DMS79 (cell line): Measurements from ENCODE around the gene IFI30.

ENCODE experiments used
- DNase-seq: peaks from one replicate; lab custom pipeline; 2025; lab: John Stamatoyannopoulos, UW

IFI30 gene

DNA sequence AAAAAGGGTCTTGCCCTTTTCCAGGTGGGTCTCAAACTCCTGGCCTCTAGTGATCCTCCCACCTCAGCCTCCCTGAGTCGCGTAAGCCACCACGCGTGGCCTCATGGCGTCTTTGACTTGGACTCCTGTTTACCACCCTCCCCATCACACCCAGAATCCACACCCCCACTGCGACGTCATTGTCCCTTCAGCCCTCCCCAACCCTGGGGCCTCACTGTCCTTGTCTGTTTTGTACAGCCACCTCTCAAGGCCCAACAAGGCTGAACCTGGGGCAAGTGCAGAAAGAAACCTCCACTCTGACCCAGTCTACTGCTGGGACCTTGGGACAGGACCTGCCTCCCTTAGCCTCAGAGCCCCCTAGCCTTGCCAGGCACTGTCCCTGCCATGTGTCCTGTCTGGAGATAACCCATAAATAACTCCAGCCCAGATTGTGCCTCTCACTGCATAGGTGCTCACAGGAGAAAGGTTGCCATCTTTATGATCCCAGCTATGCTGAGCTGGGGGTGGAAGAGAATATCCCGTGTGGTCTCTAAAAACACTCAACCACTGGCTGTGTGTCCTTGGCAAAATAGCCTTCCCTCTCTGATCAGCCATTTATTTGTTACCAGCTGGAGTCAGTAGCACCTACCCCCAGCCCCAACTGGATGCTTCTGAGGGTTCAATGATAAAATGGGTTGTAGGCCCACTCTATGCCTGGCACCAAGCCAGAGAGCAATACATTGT lies 1.8 kb upstream of the IFI30 start:
- no peak for DNase-seq

DNA sequence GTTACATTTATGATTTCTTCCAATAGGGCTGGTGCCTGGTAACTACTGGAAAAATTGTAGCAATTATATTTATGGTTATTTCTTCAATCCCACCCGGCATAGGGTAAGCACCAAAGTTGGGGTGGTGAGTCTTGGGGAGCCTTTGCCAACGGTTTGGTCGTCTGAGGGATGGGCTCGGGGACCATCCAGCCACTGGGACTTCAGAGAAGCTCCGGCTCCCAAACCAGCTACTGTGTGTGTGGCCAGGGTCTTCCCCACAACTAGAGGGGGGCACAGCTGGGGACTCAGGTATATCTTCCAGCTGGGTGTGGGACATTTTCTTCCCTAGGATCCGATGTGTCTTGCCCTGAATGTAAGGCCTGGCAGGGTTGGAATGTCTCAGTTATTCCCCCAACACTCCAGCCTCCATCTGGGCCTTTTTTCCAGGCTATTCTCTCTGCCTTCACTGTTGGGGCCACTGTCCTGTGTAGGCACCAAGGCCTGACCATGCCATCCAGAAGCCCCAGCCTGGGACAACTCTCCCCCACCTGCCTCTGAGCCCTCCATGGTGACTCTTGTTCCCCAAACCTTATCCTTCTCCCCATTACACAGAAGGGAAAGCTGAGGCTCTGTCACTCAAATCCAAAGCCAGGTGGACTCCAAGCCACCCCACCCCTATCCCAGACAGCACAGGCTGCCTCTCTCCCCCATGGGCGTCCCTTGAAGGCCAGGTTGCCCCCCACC lies 1.1 kb upstream of the IFI30 start:
- no peak for DNase-seq

DNA sequence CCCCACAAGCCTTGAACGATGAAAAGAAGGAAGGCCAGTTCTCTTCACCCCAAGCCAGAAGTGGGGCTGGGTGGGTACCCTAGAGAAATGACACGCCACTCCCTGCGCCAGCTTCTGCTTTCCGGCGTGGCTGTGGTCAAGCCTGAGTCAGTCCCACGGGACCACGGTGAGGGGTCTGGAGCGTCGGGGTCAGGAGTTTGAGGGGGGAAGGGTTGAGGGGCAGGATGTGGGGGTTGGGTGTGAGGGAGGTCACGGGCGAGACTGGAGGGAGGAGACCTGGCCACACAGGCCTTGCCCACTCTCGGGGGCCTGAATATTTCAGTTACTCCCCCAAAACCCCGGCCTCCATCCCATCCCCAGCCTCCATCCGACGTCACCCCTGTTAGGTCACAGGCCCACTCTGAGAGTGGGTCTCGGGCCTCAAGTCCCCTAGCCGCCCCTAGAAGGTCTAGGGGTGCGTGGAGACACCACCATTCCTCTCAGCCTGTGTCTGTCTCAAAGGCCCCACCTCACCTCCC lies 500 bp upstream of the IFI30 start:
- no peak for DNase-seq

DNA sequence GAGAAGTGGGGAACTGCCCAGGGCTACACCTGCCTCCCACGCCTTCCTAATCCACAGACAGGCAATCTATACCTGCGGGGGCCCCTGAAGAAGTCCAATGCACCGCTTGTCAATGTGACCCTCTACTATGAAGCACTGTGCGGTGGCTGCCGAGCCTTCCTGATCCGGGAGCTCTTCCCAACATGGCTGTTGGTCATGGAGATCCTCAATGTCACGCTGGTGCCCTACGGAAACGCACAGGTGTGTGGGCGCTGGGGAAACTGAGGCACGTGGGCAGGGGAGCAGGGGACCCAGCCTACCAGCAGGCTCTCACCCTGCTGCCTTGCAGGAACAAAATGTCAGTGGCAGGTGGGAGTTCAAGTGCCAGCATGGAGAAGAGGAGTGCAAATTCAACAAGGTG lies 1.4 kb downstream of the IFI30 start:
- DNase-seq, result no peak

DNA sequence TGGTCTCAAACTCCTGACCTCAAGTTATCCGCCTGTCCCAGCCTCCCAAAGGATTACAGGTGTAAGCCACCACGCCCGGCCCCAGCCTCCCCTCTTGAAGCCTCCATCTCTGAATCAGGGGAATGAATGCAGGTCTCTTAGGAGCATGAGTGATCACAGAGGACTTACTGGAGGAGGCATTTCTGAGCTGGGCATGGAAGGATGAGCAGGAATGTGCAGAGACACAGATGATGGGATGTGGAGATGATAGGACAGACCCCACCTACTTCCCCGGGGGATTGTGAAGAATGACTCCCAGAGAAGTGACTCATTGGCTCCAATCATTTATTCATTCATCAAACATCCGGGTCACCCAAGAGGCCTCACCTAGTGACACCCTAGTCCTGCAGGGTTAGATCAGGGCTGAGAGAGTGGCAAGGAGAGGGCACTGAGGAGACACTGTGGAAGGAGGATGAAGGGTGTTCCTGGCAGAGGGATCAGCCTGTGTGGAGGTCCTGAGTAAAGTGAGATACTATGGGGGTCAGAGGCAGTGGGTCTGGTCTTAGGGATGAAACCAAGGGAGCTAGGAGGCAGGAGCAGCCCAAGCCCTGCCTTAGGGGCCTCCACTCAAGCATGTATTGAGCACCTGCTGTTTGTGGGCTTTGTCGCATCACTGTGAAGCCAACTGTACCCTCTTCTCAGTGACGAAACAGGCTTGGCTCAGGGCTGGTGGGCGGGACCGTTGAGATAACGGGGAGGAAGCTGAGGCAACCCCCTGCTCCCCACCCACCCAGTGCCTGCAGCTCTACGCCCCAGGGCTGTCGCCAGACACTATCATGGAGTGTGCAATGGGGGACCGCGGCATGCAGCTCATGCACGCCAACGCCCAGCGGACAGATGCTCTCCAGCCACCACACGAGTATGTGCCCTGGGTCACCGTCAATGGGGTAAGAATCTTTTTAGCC lies 3.0 kb downstream of the IFI30 start:
- DNase-seq, result no peak

DNA sequence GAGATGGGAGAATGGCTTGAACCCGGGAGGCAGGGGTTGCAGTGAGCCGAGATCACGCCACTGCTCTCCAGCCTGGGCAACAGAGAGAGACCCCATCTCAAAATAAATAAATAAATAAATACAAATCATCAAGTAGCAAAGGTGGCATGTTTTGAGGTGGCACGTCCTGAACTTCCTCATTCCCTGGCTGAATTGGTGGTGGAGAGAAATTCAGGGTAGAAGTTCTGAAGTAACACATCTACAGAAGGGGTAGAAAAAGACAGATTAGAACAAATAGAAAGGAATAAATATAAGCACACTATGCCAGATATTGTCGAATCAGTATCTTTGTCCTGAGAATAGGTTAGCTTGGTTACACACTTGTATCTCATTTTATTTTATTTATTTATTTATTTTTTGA lies 6.3 kb downstream of the IFI30 start:
- DNase-seq, result no peak

DNA sequence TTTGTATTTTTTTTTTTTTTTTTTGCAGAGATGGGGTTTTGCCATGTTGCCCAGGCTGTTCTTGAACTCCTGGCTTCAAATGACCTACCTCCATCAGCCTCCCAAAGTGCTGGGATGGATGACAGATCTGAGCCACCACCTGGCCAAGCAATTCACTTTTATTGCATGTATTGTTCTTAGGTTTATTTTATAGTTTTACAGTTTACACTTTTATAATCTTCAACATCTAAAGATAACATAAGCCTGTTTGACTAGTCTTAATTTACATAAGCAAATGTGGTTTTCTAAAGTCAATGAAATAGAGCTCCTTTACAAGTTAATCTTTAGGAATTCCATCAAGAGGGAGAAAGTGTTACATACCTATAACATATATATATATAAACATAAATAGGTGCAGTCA lies 9.9 kb downstream of the IFI30 start:
- no peak for DNase-seq

DNA sequence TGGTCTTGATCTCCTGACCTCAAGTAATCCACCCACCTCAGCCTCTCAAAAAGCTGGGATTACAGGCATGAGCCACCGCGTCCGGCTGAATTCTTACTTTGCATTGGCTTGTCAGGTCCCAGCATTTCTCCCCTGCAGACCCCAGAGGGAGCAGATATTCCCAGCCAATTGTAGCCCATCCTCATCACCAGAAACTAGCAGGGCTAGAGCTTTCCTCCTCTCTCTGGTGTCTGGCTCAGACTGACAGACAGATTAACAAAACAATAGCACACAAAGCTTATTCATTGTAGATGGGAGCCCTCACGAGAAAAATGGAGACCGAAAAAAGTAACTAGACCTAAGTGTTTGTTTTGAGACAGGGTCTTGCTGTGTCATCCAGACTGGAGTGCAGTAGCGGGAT lies 11.9 kb downstream of the IFI30 start:
- DNase-seq, result no peak

DNA sequence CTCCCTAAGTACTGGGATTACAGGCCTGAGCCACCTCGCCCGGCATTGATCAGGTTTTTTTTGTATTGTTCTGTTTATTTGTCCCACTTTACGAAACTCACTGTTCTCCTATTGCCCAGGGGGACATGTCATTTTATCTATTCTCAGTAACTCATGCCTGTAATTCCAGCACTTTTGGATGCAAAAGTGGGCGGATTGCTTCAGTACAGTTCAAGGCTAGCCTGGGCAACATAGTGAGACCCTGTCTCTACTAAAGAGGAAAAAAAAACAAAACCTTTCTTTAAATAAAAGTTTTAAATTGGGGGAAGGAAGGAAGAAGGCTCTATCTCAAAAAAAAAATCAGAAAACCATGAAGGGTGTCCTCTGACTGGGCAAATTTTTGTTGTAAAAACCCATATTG lies 16.7 kb downstream of the IFI30 start:
- DNase-seq, result no peak

DNA sequence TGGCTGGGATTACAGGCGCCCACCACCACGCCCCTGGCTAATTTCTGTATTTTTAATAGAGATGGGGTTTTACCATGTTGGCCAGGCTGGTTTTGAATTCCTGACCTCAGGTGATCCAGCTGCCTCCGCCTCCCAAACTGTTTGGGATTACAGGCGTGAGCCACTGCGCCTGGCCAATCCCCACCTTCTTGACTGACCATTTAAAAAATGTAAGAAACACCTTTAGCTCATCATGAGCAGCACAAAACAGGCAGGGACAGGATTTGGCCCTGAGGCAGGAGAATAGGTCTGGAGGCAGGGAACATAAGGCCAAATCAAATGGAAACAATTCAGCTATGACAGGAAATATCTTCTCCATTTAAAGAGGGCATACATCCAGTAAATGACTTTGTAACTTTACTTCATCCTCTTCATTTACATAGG lies 18.0 kb downstream of the IFI30 start:
- DNase-seq, result no peak

DNA sequence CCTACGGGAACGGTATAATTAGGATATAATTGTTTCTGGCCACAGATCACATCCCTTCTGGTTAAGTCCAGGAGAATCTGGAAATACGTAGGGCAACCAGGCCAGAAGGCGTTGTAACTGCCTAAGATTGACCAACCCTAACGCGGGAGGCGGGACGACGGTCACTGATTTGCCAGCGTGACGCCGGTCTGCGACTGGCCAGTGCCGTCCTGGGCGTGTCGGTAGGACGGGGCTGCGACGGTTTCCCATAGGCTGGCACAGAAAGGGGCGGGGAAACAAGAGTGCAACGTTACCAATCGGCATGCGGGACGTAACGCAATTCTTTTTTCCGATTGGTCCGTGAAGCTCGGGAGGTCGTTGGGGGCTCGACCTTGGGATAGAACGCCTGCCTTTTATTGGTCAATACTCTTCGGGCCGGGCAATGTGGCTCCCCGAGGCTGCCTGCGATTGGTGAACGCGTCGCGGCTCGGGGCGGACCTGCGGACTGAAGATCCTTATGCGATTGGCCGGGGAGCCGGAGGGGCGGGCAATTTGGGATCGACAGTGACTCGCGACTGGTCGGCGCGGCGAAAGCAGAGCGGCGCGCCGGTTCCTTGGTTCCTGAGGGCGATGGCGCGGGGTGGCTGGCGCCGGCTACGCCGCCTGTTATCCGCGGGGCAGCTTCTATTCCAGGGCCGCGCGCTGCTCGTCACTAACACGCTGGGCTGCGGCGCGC lies 19.2 kb downstream of the IFI30 start, which contains the start of gene MPV17L2:
MPV17L2 (plus strand) TSS at position 546 of the 715 bp plus-strand sequence; CDS start at position 610, 64 bp downstream.
- DNase-seq, result peak; percentile 100

DNA sequence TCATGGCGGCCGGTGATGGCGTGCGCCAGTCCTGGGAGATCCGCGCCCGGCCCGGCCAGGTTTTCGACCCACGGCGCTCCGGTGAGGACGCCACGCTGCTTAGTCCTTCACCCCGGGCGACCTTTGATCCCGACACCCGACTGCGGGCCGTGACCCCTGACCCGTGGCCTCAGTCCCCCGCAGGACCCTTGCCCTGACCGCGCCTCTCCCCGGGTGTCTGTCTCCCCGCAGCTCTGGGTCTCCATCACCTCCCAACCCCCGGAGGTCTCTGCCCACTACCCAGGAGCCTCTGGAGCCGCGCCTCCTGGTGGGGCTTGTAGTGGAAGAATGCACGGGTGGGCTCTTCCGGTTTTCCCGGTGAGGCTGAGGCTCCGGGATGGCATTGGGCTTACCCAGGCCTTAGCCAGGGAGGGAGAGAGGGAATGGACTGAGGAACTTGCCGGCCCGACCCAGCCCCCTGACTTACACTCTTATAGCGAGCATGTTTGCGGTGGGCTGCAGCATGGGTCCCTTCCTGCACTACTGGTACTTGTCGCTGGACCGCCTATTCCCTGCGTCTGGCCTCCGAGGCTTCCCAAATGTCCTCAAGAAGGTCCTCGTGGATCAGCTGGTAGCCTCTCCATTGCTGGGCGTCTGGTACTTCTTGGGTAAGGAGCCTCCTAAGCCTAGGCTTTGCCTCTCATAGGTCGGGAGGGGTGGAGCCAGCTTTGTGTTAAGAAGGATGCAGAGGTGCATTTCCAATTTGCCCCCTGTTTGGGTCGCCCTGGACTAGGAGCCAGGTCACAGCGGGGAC lies 20.0 kb downstream of the IFI30 start:
- DNase-seq, result no peak

DNA sequence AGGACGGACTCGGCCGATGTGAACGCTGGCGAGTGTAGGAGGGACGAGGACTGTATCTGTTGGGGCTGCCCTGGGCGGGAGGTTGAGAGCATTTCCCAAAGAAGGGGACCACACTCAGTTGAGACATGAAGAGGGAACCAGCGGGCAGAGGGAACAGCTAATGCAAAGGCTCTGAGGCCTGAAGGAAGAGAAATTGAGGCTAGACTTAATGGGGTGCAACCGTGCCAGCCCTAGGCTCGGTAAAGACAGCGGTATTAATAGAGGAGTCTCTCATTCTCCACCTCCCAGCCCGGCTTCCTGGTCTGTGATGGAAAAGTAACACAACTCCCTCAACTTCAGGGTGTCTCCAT lies 20.5 kb downstream of the IFI30 start:
- DNase-seq, result no peak

DNA sequence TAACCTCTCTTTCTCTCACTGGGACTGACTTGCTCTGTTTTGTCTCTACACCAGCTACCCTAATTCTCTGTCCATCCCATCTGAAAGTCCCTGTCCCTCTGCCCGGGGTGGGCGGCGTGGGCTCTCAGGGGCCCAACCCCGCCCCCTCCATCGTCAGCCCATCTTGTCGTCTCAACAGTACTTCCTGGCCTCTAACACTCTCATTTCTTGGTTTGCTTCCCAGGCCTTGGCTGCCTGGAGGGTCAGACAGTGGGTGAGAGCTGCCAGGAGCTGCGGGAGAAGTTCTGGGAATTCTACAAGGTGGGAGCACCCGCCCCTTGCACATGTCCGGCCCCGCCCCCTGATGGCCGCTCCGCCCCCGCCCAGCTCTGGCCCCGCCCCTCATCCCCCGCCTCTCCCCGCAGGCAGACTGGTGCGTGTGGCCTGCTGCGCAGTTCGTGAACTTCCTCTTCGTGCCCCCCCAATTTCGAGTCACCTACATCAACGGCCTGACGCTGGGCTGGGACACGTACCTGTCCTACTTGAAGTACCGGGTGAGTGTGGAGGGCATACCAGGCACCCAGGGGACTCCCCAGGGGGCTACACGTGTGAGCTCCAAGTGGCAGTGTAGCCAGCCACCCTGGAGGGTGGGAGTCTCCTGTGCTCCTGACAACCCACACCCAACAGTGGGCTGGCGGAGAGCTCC lies 21.1 kb downstream of the IFI30 start:
- no peak for DNase-seq

DNA sequence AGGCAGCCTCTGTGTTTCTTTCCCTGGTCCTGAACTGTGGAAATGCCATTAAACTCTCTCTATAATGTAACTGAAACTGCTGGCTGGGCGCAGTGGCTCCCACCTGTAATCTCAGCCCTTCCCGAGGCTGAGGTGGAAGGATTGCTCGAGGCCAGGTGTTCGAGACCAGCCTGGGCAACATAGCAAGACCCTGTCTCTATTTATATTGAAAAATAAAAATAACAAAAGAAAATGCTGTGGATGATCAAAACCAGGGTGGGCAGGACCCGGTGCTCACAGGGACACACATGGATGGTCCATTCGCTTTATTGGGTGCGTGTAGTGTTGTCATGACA lies 22.9 kb downstream of the IFI30 start:
- DNase-seq, result no peak

DNA sequence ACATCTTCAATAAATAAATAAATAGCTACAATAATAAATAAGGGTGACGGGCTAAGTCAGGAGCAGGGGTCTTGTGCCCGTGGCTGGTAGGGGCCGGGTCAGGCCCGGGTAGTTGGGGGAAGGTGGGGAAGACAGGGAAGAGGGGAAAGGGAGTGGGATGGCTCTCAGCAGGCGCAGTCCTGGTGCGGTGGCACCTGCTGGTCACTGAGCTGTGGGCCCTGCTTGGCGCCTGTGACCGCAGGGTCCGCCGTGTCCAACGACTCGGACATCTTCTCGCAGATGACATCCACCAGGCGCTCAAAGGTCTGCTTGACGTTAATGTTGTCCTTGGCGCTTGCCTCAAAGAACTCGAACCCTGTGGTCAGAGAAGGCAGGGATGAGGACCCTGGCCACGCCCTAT lies 23.7 kb downstream of the IFI30 start:
- no peak for DNase-seq

DNA sequence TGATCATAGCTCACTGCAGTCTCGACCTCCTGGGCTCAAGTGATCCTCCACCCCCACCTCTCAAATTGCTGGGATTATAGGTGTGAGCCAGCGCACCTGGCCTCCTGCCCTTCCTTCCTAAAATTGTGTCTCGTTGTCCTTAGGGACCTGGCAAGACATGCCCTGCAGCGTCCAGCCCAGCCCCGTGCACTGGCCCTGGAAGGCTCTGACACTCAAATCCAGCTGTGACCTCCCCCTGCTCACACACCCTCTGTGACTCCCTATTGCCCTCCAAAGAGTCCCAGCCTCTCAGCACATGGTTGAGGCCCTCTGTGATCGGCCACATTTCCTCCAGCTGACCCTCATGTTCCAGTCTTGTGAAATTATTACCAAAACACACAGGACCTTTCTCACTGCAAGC lies 24.3 kb downstream of the IFI30 start:
- no peak for DNase-seq

DNA sequence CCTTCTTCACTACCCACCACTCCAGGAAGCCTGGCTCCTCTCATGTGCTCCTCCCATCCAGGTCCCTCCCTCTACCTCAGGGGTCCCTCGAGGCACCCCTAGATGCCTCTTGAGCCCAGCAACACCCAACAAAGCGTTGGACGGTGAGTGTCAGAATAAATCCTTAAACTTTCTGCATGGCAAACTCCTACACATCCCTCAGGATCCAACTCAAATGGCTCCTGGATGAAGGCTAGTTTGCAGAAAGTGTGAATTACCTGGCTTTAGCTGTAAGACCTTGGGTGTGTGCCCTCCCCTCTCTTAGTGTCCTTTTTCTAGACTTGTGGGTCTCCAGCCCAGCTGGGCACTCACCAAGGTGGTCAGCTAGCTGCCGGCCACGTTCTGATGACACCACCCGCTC lies 24.8 kb downstream of the IFI30 start:
- no peak for DNase-seq

DNA sequence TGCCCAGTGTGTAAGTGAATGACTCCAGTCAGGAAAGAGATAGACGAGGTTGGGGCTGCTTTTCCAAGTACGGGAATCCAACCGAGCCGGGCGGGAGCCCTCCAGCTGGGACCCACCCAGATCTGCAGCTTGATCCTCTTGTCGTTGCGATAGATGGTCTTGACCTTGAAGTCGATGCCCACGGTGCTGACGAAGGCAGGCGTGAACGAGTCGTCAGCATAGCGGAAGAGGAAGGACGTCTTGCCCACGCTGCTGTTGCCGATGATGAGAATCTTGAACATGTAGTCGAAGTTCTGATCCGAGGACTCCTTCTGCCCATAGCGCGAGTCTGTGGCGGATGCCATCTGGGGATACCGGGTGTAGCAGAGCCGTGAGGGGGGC lies 28.8 kb downstream of the IFI30 start:
- no peak for DNase-seq

DNA sequence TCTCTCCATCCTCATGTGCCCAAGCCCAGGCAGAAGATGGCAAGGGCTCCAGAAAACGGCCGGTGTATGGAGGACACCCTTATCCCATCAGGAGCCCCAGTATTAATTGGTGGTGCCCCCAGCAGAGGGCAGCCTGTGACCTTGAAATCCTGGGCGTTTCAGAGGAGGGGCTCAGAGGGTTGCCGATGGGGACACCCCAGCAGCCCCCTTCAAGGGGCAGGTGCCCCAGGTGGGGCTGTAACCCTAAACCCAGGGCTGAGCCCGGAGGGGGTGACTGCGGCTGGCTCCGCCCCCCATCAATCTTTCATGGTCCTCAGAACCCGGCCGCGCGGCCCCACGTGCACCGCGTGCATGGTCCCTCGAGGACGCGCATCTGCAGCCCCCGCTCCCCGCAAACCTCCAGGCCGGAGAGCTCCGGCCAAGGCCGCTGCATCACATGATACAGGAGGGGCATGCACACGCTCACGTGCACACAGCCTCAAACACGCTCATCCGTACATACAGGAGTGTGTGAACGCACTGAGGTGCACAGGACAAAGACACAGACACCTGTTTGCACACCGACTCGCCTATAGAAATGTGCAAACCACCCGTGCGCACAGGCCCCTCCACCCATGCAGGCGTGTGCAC lies 29.3 kb downstream of the IFI30 start:
- DNase-seq, result peak; percentile 20
